Spleen (tissue), 11 donors: ENCODE results near the gene EGFR. TPM values are rescaled to one million over a fixed set of nuclear protein-coding genes. Genes with fewer than 3 reads are reported as not detected.

Experiments
- DNase-seq: peaks from one replicate; pipeline ENCODE4 v3.0.0-alpha.2; 2020
- H3K27ac ChIP-seq, 8 donors: fragments of 200-600 bp; sonication (generic) in 7 of 8; 1 replicate in 4 of 8; 2 replicates in 4 of 8; pipeline versions ENCODE4 v1.5.0 to v1.8.0; 2016 to 2021; ENCODE audit warnings: inconsistent platforms in 4 of 8, mild to moderate bottlenecking in 4 of 8, moderate library complexity in 1 of 8
- H3K27me3 ChIP-seq, 7 donors: fragments of 200-600 bp; sonication (generic) in 6 of 7; replicated peaks in 1 of 7; 1 replicate in 4 of 7; 2 replicates in 3 of 7; pipeline versions ENCODE4 v1.5.0 to v1.8.0; 2016 to 2021; ENCODE audit warnings: inconsistent platforms in 3 of 7, mild to moderate bottlenecking in 1 of 7
- H3K36me3 ChIP-seq, 6 donors: fragments of 200-600 bp; sonication (generic) in 5 of 6; 1 replicate in 4 of 6; 2 replicates in 2 of 6; pipeline versions ENCODE4 v1.5.0 to v1.8.0; 2016 to 2021; ENCODE audit warnings: inconsistent platforms in 2 of 6
- H3K4me1 ChIP-seq, 6 donors: fragments of 200-600 bp; sonication (generic) in 5 of 6; 1 replicate in 3 of 6; 2 replicates in 3 of 6; pipeline versions ENCODE4 v1.5.0 to v1.8.0; 2016 to 2021; ENCODE audit warnings: inconsistent platforms in 3 of 6
- H3K4me3 ChIP-seq, 8 donors: fragments of 200-600 bp; sonication (generic) in 7 of 8; 1 replicate in 4 of 8; 2 replicates in 4 of 8; pipeline versions ENCODE4 v1.5.0 to v1.8.0; 2016 to 2021; ENCODE audit warnings: inconsistent platforms in 4 of 8, mild to moderate bottlenecking in 4 of 8, moderate library complexity in 2 of 8
- H3K9me3 ChIP-seq, 8 donors: fragments of 200-600 bp; sonication (generic) in 7 of 8; 1 replicate in 4 of 8; 2 replicates in 4 of 8; pipeline versions ENCODE4 v1.5.0 to v1.8.0; 2016 to 2021; ENCODE audit warnings: inconsistent platforms in 4 of 8
- CTCF ChIP-seq, 11 experiments: fragments of 200-600 bp in 7 of 11; fragments of 450-650 bp in 4 of 11; sonication (generic) in 4 of 11; IDR thresholded peaks in 8 of 11; conservative IDR thresholded peaks in 3 of 11; 1 replicate in 7 of 11; 2 replicates in 4 of 11; pipeline versions ENCODE4 v1.4.0 to v1.8.0; 2016 to 2021; ENCODE audit warnings: antibody characterized with exemption in 11 of 11, inconsistent platforms in 4 of 11, mild to moderate bottlenecking in 1 of 11
- POLR2A ChIP-seq, 3 donors: fragments of 450-650 bp; IDR thresholded peaks; one replicate each; pipeline ENCODE4 v1.5.1; 2017; ENCODE audit warnings: antibody characterized with exemption in 3 of 3, mild to moderate bottlenecking in 1 of 3
- POLR2AphosphoS5 ChIP-seq, 3 donors: sonication (generic); formaldehyde crosslinking; IDR thresholded peaks; one replicate each; pipeline ENCODE4 v1.5.1; 2017; ENCODE audit warnings: antibody characterized with exemption in 3 of 3
- WGBS, 5 donors: extraction: QIAGEN DNeasy Blood & Tissue Kit in 3 of 5; methylation state at CpG; one replicate each; pipeline versions ENCODE4 v1.1.5 to v1.1.7; 2013 to 2018; 5-methylcytosine and 5-hydroxymethylcytosine counted together
- intact Hi-C: fragments of 100-400 bp; cut with DNase I; formaldehyde crosslinking; loops from one replicate; pipeline ENCODE4 v1.15.0; 2023; ENCODE audit warnings: low total_unique reads
- polyA plus RNA-seq, 3 donors: library from polyadenylated mRNA; stranded (reverse); fragments of 200-250 nt; gene quantifications; one replicate each; pipeline ENCODE4 v1.2.1, GENCODE V29; 2013
- total RNA-seq, 7 donors: library from RNA; depleted of rRNA in 3 of 7; stranded (reverse); fragments of >200 nt in 3 of 7; fragmentation: NEBNext Ultra II Directional in 4 of 7; extraction: Animal tissue kit (Norgen Biotek cat#: 25700) in 4 of 7; gene quantifications; one replicate each; pipeline versions ENCODE4 v1.1.0 to v1.2.1, GENCODE V29; 2016 to 2021
- donor health status: healthy with polysubstance abuse.
- donor health status: DM: no; HTN: no; CAD: no; lungs with moderate emphysema.
- donor health status: DM: no; HTN: no; CAD: no.
- donor health status: Bipolar disorder and iron deficiency.
- donor health status: healthy.
- donor health status: DM: no; HTN: no; CAD: no.
- donor health status: DM: yes; HTN: yes; CAD: no.

Gene EGFR
- total and polyA plus RNA-seq, 10 donors, result 1.1 to 35.2 (median 24.5) TPM

GRCh38 chr7:55185321-55185802 is 166.5 kb downstream of the EGFR start:
- 74 to 87% (median 84%) methylated on average over 7 to 8 of the region's 8 CpGs for WGBS, 5 donors
- Histone ChIP-seq H3K27me3 (no peaks in the 10 kb centered on the region), H3K27ac (no peak overlapping the region), H3K9me3 (no peaks in the 10 kb centered on the region), H3K4me3 (no peak overlapping the region), H3K36me3 (peaks cover 0 to 59% (median 0%) of the 10 kb centered on the region in 6 donors), H3K4me1 (peaks cover 0 to 4% (median 0%) of the 10 kb centered on the region in 6 donors)
- no peak for TF ChIP-seq CTCF (IDR thresholded peaks at IDR 0.05 in 8 of 11, conservative IDR thresholded peaks at IDR 0.05 in 3 of 11)
- no peak for TF ChIP-seq POLR2AphosphoS5 (IDR thresholded peaks at IDR 0.05)
- TF ChIP-seq POLR2A (IDR thresholded peaks at IDR 0.05), result no peak
- intact Hi-C loops, result no loop called here
- DNase-seq, result no peak

GRCh38 chr7:55185941-55186609 is 167.3 kb downstream of the EGFR start:
- Histone ChIP-seq H3K27ac (no peak overlapping the region), H3K9me3 (no peaks in the 10 kb centered on the region), H3K36me3 (peaks cover 0 to 51% (median 0%) of the 10 kb centered on the region in 6 donors), H3K4me1 (peaks cover 0 to 4% (median 0%) of the 10 kb centered on the region in 6 donors), H3K27me3 (no peaks in the 10 kb centered on the region), H3K4me3 (no peak overlapping the region)
- no peak for TF ChIP-seq POLR2A (IDR thresholded peaks at IDR 0.05)
- TF ChIP-seq CTCF (IDR thresholded peaks at IDR 0.05 in 8 of 11, conservative IDR thresholded peaks at IDR 0.05 in 3 of 11), result no peak
- no peak for TF ChIP-seq POLR2AphosphoS5 (IDR thresholded peaks at IDR 0.05)
- DNase-seq, result no peak
- intact Hi-C loops, result no loop called here
- WGBS, 5 donors, result 83 to 92% (median 86%) methylated on average over 15 of the region's 15 CpGs

- H3K36me3 ChIP-seq, result peaks cover 0 to 50% (median 0%) of the 10 kb centered on the region in 6 donors
Observed at GRCh38 chr7:55187701-55188491, 169.1 kb downstream of the EGFR start.

More at GRCh38 chr7:55187701-55188491, 169.1 kb downstream of the EGFR start:
- intact Hi-C loops, result no loop called here
- H3K27ac ChIP-seq, result no peak overlapping the region
- no peaks in the 10 kb centered on the region for H3K27me3 ChIP-seq
- 38 to 50% (median 42%) methylated on average over 11 of the region's 11 CpGs for WGBS, 5 donors
- peaks cover 0 to 4% (median 0%) of the 10 kb centered on the region in 6 donors for H3K4me1 ChIP-seq
- no peaks in the 10 kb centered on the region for H3K9me3 ChIP-seq
- TF ChIP-seq CTCF (IDR thresholded peaks at IDR 0.05 in 8 of 11, conservative IDR thresholded peaks at IDR 0.05 in 3 of 11) (no peak), POLR2A (IDR thresholded peaks at IDR 0.05) (no peak), POLR2AphosphoS5 (IDR thresholded peaks at IDR 0.05) (no peak)
- H3K4me3 ChIP-seq, result no peak overlapping the region
- no peak for DNase-seq
